Motor neuron (in vitro differentiated cells): Measurements from ENCODE around the gene FAM53B. TPM values are rescaled to one million over a fixed set of nuclear protein-coding genes. Genes with fewer than 3 reads are reported as not detected.

Experiments
- ATAC-seq, 8 experiments: fragments of 200-7000 bp; cut with Tn5 transposase; replicated peaks in 6 of 8; 2 replicates each; pipeline ENCODE4 v1.8.0; 2021; ENCODE audit warnings: mild to moderate bottlenecking in 8 of 8, moderate library complexity in 8 of 8
- H3K27ac ChIP-seq, 2 donors: fragments of 250-450 bp; sonication (Bioruptor Pico); 2 replicates each; pipeline ENCODE4 v1.9.0; 2021; ENCODE audit warnings: antibody characterized with exemption in 2 of 2, mild to moderate bottlenecking in 2 of 2, moderate library complexity in 1 of 2
- H3K4me1 ChIP-seq, 2 donors: fragments of 250-450 bp; sonication (Bioruptor Pico); replicated peaks in 1 of 2; 2 replicates each; pipeline ENCODE4 v1.6.1; 2021; ENCODE audit warnings: antibody characterized with exemption in 2 of 2, mild to moderate bottlenecking in 2 of 2, moderate library complexity in 1 of 2
- H3K4me3 ChIP-seq, 5 donors: fragments of 250-450 bp; sonication (Bioruptor Pico); 2 replicates each; pipeline ENCODE4 v1.9.0; 2021; ENCODE audit warnings: antibody characterized with exemption in 5 of 5, mild to moderate bottlenecking in 5 of 5, moderate library complexity in 4 of 5
- WGBS, 10 experiments: fragments of 450-650 bp; shearing (Covaris generic); methylation state at CpG; one replicate each; pipeline ENCODE4 v1.0.0; 2022; 5-methylcytosine and 5-hydroxymethylcytosine counted together
- in situ Hi-C, 9 experiments: fragments of 400-800 bp; cut with MboI; loops; one replicate each; pipeline ENCODE4 v1.15.0; 2021; ENCODE audit warnings: low sequenced_read_pairs in 9 of 9, low pct_unique_long_range_greater_than_20kb in 2 of 9; ENCODE audit not compliant: unreplicated experiment in 9 of 9
- total RNA-seq, 8 experiments: library from RNA; unstranded; fragments of 300-600 nt; gene quantifications; 2 replicates each; pipeline versions ENCODE4 v1.2.3 to v1.2.4, GENCODE V29; 2022

Gene FAM53B
- total RNA-seq, 8 experiments from 2014 or later: 10.3 to 29.6 (median 18.8) TPM

DNA sequence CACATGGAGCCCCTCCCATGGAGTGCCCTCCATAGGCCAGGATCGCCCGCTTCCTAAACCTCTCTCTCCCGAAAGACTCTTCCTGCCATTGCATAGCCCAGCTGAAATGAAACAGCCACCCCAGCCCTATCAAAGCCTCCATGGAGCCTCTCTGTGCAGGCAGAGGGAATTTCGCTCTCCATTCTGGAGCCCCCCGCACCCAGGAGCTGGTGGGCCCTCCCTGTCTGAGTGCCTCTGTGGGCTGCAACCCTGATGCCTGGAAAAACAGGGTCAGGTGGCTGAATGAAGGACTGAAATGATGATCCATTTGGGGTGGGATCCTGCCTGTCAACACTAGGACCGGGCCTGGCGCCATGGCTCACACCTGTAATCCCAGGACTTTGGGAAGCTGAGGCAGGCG is 106.4 kb downstream of the FAM53B start:
- Histone ChIP-seq H3K27ac (no peak overlapping the region), H3K4me1 (peaks cover 27 to 33% of the 10 kb centered on the region in 2 donors), H3K4me3 (no peak overlapping the region)
- 100% methylated on average over 1 to 5 of the region's 8 CpGs; no CpG with 5 or more reads in 6 of the 10 experiments for WGBS, 10 experiments
- no peak for ATAC-seq
- in situ Hi-C loops: no loop called here

DNA sequence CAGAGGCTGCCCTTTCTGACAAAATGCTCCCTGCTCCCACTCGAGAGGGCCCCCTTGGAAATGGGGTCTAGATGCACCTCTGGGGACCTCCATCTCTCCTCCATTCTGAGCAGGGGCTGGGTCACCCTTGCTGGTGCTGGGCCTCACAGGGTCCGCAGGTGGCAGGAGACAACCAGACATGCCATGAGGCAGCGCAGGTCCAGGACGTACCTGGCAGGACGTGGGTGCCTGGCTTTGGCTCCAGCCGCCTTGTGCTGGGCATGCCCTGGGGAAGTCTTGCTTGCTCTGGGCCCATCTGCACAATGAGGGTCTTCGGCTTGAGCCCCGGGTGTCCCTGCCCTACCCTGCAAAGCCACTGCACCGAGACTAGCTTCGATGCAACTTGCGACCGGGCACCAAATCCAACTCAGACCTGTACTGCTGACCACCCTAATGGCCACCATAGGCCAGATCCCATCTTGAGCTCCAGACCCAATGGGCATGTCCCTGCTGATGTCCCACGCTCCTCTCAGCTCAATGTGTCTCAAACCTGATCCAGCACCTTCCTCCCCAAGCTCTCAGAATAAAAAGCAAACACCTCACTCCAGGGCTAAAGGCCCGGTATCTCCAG is 107.0 kb downstream of the FAM53B start:
- Histone ChIP-seq H3K4me1 (peaks cover 21 to 33% of the 10 kb centered on the region in 2 donors), H3K4me3 (no peak overlapping the region), H3K27ac (no peak overlapping the region)
- in situ Hi-C loops: no loop called here
- ATAC-seq: no peak
- WGBS, 10 experiments: 93 to 100% methylated on average over 3 to 13 of the region's 14 CpGs; no CpG with 5 or more reads in 8 of the 10 experiments

DNA sequence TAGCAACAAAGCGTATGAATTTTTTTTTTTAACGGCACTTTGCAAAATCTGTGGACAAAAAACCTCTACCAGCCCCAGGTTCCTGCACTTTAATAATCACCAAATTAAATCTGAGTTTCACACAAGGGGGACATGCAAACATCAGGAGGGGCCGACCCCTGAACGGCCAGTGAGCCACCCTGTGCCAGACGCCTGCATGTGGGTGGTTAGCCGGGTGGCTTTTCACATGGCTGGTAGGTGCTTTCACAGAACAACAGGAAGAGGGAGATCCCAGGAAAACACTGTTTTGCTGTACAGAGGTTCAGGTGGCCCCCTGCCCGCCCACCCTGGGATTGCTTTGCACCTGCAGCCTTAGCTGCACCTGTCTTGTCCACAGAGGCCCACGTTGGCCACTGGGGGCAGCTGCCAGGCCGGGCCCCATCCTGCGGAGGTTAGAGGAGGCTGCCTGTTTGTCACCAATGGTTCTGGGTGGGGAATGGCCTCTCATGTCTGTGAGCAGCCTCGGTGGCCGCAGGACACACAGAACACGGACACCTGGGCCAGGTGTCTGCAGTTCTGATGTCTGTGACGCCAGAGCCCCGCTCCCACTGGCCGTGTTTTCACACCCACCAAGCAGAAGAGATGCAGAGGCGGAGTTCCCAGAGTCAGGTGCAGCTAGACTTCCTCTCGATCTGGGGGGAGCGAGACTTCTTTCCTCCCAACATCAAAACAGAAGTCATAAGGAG is 107.7 kb downstream of the FAM53B start:
- no peak overlapping the region for H3K27ac ChIP-seq
- in situ Hi-C loops: no loop called here
- H3K4me1 ChIP-seq: peaks cover 16 to 27% of the 10 kb centered on the region in 2 donors
- H3K4me3 ChIP-seq: no peak overlapping the region
- WGBS, 10 experiments: 80 to 100% (median 94%) methylated on average over 1 to 10 of the region's 19 CpGs
- no peak for ATAC-seq

DNA sequence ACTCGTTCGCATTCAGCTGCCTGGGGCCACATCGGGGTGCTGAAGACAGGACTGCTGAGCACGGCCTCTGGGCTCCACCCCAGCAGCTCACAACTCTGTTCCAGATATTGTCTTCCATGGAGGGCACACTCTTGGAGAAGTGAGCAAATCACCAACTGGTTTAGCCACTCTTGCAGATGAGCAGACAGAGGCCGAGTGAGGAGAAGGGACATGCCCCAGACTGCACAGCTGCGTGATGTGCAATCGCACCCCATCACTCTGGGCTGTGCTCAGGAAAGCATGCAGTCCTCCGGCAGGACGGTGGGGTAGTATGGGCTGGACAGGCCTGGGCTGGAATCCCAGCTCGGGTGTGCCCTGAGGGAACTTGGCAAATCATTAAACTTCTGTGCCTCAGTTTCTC is 111.6 kb downstream of the FAM53B start:
- H3K27ac ChIP-seq: no peak overlapping the region
- no peak overlapping the region for H3K4me3 ChIP-seq
- peak in 3 of 8 experiments; percentile 5 to 8 (median 5) for ATAC-seq
- WGBS, 10 experiments: 80 to 100% (median 88%) methylated on average over 1 to 5 of the region's 10 CpGs; no CpG with 5 or more reads in 4 of the 10 experiments
- peaks cover 8 to 22% of the 10 kb centered on the region in 2 donors for H3K4me1 ChIP-seq
- in situ Hi-C loops: no loop called here

DNA sequence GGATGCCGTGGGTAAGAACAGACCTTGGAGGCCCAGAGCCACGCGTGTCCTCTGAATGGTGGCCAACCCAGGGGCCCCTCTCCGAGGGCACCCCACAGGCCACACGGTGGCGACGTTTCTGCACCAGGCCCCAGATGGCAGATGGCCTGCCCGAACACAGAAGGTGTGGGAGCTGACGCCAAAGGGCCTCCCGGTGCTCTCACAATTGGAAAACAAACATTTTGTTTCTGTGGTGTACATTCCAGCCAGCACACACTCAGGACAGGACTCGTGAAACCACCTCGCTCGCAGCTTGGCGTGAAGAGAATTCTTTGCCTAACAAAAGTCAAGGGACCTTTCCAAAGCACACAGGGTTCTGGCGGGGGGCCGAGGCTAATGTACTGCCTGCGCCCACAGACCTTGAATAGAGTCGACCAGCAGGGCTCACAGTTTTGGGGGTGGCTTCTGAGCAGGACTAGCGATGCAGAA is 112.1 kb downstream of the FAM53B start:
- WGBS, 10 experiments: 67 to 78% methylated on average over 3 to 13 of the region's 19 CpGs; no CpG with 5 or more reads in 8 of the 10 experiments
- in situ Hi-C loops: no loop called here
- H3K4me1 ChIP-seq: peaks cover 8 to 24% of the 10 kb centered on the region in 2 donors
- H3K27ac ChIP-seq: no peak overlapping the region
- no peak overlapping the region for H3K4me3 ChIP-seq
- ATAC-seq: peak in 5 of 8 experiments; percentile 36 to 57 (median 42)

DNA sequence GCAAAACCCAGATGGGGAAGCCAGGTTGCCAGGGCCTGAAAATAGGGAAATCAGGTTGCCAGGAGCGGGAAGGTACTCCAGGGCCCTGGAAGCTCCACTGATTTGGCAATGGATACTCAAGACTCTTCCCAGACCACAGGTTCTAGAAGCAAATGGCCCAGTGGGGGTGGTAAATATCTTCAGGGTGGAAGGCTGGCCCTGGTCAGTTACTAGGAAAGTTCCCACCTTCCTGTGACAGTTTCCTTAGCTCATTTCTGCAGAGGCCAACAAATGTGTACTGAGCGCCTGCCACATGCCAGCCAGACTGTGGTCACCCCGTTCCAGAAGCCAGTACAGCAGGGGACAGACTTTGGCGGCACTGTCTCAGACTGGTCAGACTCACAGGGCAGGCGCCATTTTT is 113.6 kb downstream of the FAM53B start:
- Histone ChIP-seq H3K4me1 (peaks cover 17 to 40% of the 10 kb centered on the region in 2 donors), H3K4me3 (no peak overlapping the region), H3K27ac (no peak overlapping the region)
- no peak for ATAC-seq
- in situ Hi-C loops: no loop called here
- WGBS, 10 experiments: 80 to 100% (median 100%) methylated on average over 1 to 4 of the region's 5 CpGs; no CpG with 5 or more reads in 6 of the 10 experiments

DNA sequence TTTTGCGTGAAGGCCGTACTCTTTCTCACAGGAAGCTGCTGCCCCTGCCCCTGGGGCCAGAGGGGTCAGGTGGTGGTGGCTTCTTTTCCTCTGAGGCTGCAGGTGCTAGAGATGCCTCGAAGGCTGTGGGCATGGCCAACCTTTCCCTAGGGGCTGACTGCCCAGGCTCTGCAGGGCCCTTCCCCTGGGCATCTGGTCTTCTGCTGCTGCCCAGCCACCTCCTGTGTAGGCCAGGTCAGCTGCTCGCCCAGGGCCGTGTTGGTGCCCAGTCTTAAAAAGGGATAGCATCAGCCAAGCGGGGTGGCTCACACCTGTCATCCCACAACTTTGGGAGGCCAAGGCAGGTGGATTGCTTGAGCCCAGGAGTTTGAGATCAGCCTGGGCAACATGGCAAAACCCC is 114.3 kb downstream of the FAM53B start:
- in situ Hi-C loops: no loop called here
- WGBS, 10 experiments: 94 to 100% (median 98%) methylated on average over 2 to 5 of the region's 6 CpGs; no CpG with 5 or more reads in 6 of the 10 experiments
- Histone ChIP-seq H3K27ac (no peak overlapping the region), H3K4me3 (no peak overlapping the region), H3K4me1 (peaks cover 22 to 45% of the 10 kb centered on the region in 2 donors)
- no peak for ATAC-seq

DNA sequence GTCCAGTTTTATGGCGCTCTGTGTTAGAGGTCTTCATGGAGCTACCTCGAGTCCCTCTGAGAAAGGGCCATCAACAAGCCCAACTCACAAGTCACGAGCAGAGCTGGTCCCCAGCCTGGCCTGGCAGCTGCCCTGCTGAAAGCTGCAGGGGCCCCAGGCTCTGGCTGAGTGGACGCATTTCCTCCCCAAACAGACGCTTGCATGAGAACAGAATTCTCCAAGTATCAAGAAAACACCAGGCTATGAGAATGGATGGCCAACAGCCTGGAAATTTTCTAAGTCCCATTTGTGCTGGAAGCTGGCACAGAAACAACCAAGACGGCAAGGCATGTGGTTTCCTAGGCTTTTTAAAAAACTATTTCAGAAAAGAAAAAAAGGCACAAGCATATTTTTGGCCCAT is 114.8 kb downstream of the FAM53B start:
- WGBS, 10 experiments: 24 to 100% (median 89%) methylated on average over 1 to 5 of the region's 6 CpGs; no CpG with 5 or more reads in 3 of the 10 experiments
- in situ Hi-C loops: no loop called here
- Histone ChIP-seq H3K4me3 (no peak overlapping the region), H3K27ac (no peak overlapping the region), H3K4me1 (peaks cover 22 to 45% of the 10 kb centered on the region in 2 donors)
- ATAC-seq: peak in 1 of 8 experiments; percentile 42

DNA sequence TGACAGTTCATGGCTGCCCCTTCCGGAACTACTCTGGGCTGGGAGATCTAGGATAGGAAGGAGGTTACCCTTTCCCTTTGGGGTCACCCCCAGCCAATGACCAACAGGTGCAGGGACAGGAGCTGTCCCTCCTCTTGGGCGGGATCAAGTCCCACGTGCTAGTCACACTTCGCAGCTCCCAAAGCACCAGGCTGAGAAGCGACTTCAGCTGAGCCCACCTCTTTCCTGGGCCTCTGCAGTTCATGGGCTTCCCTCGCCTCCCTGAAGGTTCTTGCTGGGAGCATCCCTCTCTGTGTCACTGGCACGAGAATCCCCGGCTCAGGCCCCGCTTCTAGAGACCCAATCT is 115.5 kb downstream of the FAM53B start:
- WGBS, 10 experiments: 87 to 100% (median 90%) methylated on average over 1 to 3 of the region's 9 CpGs; no CpG with 5 or more reads in 7 of the 10 experiments
- Histone ChIP-seq H3K27ac (peak overlapping the region in 1 of 2 donors; percentile 28), H3K4me3 (no peak overlapping the region), H3K4me1 (peaks cover 22 to 45% of the 10 kb centered on the region in 2 donors)
- in situ Hi-C loops: no loop called here
- ATAC-seq: no peak

DNA sequence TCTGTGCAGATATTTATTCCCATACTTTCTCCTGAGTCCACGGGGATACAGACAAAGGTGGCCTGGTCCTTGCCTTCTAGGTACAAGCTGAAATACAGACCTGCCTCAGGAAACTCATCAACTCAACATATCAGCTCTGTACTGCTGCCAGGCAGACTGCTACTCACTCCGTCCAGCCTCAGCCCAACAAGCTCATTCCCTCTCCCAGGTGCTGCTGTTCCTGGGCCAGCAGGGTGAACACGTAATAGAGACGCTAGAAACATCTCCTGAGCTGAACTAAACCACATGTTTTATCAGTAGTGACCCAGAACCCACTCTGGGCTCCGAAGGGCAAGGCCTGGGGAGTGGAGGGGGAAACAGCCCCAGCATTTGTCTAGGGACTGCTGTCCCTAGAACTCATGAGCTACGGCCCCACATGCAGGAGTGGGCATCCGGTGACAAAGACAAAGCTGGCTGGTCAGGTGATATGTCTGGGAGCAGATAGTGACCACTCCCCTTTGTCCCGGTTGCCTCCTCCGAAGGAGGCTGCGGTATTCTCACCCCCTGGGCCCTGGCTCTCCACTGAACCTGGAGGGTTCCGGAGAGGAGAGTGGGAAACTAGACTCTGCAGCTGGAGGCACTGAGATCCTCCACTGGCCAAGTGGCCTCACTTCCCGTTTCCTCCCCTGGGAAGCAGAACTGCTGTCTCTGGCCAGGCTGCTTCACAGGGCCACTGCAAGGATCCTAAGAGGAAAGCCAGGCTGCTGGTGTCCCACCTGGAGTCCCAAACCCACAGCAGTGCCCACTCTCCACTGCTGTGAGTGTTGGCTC is 116.1 kb downstream of the FAM53B start:
- peak overlapping the region in 1 of 2 donors; percentile 28 for H3K27ac ChIP-seq
- H3K4me3 ChIP-seq: no peak overlapping the region
- in situ Hi-C loops: no loop called here
- ATAC-seq: peak in 5 of 8 experiments; percentile 4 to 67 (median 48)
- 70 to 100% (median 81%) methylated on average over 1 to 9 of the region's 12 CpGs; no CpG with 5 or more reads in 3 of the 10 experiments for WGBS, 10 experiments
- H3K4me1 ChIP-seq: peaks cover 22 to 45% of the 10 kb centered on the region in 2 donors

DNA sequence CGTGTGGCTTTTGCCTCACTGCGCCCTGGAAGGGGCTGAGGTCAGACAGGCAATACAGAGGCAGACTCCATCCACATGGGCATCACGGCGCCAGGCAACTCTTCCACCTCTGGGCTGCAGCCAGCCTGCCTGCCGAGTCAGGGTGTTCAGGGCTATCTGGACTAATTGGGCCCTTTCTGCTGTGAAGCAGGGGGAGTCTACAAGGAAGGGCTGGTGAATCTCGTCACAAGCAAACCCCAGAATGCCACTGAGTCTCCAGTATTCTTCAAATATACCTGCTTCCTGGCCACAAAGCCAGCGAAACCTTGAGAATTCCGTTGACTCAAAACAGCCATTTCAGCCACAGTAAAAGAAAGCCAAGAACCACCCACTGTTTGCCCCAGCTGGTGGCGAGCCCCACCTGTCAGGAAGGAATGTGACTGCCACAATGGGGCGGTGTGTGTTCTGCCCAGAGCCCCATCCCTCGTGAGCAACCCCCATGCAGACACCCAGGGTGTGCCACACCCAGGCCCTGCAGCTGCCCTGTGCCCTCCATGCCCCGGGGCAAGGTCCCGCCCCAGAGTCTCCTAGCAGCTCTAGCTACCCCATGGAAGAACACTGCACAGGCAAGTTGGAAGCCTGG is 117.3 kb downstream of the FAM53B start:
- peaks cover 25 to 42% of the 10 kb centered on the region in 2 donors for H3K4me1 ChIP-seq
- ATAC-seq: peak in 3 of 8 experiments; percentile 20 to 69 (median 43)
- WGBS, 10 experiments: 0 to 100% (median 83%) methylated on average over 1 to 5 of the region's 13 CpGs; no CpG with 5 or more reads in 3 of the 10 experiments
- in situ Hi-C loops: no loop called here
- no peak overlapping the region for H3K27ac ChIP-seq
- no peak overlapping the region for H3K4me3 ChIP-seq

DNA sequence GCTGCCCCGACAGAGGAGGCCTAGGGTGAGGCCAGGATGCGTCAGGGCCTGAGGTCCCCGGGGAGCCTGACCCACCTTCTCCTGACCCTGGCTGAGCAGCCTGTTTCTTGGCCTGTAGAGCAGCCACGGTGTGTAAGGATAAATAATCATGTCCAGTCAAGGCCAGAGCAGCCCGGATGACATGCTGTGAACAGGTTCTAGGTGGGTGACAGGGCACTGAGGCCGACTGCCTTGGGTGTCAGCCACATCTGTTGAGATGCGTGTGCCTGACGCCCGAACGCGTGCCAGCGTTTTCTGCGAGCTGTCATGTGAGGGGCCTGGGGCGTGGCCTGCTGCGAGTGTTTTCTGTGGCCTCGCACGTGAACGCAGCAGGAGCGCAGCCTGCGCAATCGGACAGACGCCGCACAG is 118.3 kb downstream of the FAM53B start:
- WGBS, 10 experiments: 97 to 100% methylated on average over 2 to 10 of the region's 23 CpGs; no CpG with 5 or more reads in 8 of the 10 experiments
- Histone ChIP-seq H3K27ac (peak overlapping the region in 1 of 2 donors; percentile 78), H3K4me3 (no peak overlapping the region), H3K4me1 (peaks cover 31 to 46% of the 10 kb centered on the region in 2 donors)
- in situ Hi-C loops: no loop called here
- peak in 4 of 8 experiments; percentile 35 to 69 (median 66) for ATAC-seq
